ENCODE measurements around the gene SLC25A48. TPM values are rescaled to one million over a fixed set of nuclear protein-coding genes. Genes with fewer than 3 reads are reported as not detected.

The SLC25A48 gene
- total RNA-seq, 1 donor from 2014 or later, result not detected

DNA sequence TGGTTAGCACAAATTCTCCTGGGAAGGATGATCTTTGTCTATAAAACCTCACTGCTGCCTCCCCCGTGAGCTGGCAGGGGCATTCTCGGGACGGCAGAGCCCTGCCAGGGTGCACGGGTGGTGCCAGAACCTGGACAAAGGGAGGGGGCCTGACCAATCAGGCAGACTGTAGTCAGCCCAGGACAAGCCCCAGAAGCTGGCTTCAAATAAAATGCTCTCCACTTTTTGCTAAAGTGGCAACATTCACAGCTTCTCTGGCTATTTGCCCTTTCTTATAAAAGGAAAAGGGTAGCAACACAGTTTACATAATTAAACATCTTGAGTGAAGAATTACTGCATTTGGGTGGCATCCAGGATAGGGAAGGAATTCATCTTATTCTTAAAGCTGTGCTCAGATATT lies 46.8 kb downstream of the SLC25A48 start:
- no peak for DNase-seq (ENCODE audit: low read depth in 2 of 2)

DNA sequence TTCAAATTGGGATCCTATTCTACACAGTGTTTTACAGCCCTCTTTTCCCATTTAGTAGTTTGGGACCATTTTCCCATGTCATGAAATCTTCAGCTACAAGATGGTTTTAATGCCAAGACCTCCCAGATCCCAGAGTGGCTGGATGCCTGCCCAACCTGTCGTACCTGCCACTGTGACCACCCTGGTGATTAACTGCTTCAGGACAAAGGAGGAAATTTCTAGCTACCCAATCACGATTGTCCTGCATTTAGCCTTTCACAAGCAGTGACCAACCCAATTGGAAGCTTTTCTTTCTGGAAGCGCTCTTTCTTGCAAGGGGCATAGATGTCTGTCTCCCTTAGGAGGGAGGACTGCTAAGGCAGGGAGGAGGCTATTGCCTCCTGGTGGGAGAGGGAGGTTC lies 47.4 kb downstream of the SLC25A48 start:
- no peak for DNase-seq (ENCODE audit: low read depth in 2 of 2)

DNA sequence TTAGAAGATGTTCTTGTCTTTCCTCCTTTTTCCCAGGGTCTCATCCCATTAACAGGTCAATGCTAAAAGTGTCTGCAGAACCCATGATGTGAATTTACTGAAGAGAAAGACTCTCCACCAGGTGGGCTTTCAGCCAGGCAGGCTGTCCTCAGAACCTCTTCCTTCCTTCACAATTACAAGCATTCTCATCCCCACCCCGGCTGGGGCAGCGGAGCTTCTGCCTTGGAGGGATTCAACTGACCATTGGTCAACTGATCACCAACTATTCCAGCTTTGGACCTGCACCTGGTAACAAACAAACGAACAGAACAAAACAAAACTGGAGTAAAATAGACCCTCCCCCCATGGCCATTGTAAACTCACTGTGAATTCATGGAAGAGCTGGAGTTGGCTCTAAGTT lies 48.6 kb downstream of the SLC25A48 start:
- DNase-seq (ENCODE audit: low read depth in 2 of 2), result no peak

DNA sequence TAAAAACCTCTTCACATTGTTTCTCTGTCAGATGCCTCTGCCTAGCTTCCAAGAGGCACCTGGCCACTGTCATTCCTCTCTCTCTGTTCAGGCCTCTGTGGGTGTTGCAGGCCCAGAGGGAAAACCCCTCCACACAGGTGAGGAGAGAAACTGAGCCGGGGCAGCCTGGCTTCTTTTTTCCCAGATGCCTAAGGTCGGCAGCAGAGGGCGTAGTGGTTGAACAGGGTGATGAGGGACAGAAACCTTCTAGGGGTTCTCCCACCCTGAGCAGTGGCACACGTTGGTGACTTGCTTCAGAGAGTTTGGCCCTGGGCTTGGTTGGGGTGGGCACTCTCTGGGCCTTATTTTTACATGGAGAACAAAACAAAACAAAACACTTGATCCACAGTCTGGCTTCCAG lies 49.0 kb downstream of the SLC25A48 start:
- DNase-seq (ENCODE audit: low read depth in 2 of 2), result no peak

DNA sequence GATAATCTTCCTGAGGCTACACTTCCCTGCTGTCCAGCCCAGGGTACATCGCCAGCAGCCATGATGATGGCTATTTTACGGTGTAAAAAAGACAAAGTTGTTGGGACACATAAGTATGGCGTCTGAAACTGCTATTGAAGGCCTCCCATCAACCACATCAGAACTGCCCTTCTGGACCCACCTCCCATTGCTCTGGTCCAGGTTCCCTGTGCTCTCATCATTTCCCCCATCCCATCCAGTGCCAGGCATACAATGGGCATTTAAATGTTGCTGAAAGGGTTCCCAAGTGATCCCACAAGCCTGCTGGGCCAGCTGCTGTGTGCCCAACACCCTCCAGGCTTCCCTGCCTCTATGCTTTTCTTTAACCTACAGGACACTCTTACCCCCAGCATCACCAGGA lies 50.6 kb downstream of the SLC25A48 start:
- no peak for DNase-seq (ENCODE audit: low read depth in 2 of 2)

DNA sequence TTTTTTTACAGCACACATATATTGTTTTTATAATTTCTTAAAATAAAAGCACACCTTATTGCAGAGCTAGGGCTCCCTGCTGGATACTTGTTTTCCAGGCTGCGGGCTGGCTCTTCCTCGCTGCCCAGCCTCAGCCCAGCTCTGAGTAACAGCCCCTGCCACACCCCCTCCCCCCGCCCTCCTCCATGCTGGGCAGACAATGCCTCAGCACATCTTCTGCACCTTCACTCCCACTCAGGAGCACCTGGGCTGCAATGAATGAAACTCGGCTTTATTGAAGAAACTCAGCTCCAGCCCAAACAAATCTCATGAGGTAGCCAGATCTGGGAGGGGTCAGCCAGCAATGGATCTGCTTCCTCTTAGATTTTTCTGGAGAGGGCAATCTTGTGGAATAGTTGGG lies 51.7 kb downstream of the SLC25A48 start:
- DNase-seq (ENCODE audit: low read depth in 2 of 2), result no peak

DNA sequence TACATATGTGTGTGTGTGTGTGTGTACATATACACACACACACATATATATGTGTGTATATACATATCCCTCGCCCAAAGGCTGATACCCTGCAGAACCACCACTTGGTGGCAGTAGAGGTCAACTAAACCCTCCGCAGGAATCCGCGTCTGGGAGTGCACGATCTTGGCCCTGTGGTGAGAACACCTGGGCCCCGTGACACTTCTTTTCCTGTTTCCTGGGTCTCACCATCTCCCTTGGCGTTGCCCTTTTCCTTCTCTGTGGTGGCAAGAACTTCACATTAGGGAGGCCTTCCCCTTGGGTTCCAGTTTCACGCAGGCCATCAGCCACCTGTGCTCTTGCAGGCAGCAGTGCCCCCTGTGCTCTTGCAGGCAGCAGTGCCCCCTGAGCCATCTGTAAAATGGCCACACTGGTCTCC lies 53.0 kb downstream of the SLC25A48 start:
- DNase-seq (ENCODE audit: low read depth in 2 of 2), result peak; percentile 27 to 67

DNA sequence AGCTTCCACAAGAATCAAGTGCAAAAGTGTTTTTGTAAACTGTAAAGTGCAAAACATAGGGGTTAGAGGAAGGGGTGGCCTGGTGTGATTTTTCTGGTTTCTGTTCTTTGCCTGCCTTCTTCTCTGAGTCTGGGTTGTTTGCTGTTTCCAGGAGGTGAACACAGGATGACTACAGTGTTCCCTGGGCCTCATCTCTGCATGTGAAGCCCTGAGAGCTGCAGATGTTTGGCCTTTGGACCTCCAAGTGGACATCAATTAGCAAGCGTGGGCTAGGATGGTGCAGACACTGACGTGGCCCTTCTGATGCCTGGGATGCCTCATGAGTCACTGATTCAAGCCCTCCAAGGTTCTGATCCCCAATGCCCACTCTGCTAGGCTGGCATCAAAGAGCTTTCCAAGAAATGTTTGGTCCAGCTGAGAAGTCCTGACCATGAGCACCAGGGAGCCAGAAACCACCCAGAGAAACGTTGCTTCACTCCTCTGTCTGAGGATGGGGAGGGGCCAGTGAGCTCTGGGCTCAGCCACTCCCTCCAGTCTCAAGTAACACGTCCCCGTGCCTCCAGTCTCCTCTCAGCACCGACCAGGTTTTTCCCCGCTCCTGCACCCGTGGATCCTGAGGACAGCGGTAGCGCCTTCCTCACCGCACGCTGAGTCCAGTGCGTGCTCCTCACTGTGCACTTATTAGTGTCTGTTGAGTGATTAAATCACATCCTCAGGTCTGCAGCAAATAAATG lies 53.6 kb downstream of the SLC25A48 start:
- DNase-seq (ENCODE audit: low read depth in 2 of 2), result no peak

DNA sequence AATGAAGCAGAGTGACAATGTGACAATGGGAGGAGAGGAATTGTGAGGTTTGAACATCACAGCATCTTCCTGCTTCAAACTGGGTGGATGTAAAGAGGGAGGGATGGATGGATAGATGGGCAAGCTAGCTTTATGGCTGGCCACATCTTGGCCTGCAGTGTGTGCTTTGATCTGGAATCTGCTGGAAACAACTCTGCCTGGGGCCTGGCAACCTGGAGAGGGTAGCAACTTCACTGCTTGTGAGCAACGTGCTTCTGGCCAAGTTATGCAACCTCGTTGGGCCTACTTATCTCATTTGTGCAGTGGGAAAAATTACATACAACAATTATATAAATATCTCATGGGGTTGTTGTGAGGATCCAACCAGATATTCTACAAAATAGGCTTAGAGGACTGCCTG lies 55.8 kb downstream of the SLC25A48 start:
- DNase-seq (ENCODE audit: low read depth in 2 of 2), result no peak

DNA sequence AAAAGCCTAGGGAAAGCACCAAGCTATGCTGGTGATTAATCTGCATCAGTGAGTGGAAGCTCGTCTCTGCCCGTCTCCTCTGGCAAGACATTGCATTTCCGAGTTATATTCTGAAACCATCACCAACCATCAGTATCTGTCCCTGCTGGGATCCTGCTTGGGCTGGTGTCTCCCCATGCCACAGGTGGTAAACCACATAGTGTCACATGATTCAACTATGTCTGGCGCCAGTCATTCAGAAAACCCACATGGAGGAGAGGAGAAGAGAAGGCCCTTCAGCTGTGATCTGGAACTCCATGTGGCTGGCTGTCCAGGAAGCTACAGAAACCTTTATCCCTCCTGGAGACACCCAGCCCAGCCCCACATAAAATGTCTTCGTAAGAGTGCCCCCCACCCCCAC lies 56.4 kb downstream of the SLC25A48 start:
- no peak for DNase-seq (ENCODE audit: low read depth in 2 of 2)

DNA sequence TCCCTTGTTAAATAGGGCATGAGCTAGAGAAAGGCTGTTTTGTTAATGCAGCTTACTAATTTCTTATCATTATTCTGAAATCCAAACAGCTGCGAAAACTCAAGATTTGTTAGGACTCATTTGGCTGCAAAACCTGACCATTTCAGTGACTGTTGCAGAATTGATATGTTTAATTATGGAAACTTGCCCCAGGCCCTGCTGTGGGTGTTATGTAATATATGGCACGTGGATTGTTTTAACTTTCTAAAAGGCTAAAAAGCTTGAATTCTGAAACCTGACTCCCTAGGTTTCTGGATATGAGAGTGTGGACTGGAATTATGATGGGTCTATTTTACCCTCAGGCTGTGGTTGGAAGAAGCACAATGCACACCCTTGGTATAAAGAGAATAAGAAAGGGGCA lies 56.8 kb downstream of the SLC25A48 start:
- DNase-seq (ENCODE audit: low read depth in 2 of 2), result no peak

DNA sequence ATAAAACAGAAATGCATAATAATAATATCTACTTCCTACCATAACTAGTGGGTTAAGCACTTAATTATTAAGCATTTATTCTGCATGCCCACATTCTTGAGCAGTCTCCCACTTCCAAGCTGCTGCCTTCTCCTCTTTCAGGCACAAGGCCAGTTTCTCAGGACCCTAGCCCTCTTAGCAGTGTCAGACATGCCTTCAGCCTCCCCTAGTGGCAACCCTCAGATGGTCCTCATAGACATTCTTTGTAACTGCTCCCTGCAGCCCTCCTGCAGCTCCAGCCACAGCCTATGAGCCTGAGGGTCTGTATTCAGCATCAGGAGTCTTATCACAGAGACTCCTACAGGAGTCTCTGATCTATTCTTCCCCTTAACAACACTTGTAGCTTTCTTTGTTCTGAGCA lies 57.3 kb downstream of the SLC25A48 start:
- no peak for DNase-seq (ENCODE audit: low read depth in 2 of 2)

DNA sequence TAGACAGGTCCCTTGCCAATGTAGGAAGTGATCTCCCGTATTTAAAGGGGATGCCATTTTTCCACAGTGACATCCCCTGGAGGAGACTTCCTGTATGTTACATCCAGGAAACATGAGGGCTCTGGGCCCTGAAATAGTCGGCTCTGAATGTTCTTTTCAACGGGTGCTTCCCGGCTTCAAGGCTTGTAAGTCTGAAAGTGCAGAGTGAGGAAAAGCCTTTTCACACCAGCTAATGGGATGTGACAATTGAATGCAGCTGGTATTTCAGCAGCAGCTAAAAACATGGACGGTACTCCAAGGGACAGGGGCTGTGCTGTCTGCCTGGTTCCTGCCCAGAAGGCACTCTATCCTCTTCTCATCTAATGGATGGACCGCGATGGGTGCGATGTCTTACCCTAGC lies 59.8 kb downstream of the SLC25A48 start:
- DNase-seq (ENCODE audit: low read depth in 2 of 2), result no peak

DNA sequence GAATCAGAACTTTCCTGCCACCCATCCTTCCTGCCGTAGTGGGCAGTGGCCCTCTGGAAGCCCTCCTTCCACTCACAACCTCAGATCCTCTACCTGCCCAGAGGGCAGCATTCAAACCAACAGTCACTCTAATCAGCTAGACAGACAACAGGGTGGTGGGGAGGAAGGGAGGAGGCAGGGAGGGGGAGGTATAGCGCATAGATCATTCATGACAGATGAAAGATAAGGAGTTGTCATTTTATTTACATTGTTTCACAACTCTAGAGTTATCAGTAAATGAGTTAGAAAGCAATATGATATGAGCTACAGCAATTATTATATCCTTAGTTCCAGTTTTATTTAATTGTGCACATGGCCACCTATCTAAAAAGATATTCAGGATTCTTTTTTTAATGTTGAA lies 60.3 kb downstream of the SLC25A48 start:
- no peak for DNase-seq (ENCODE audit: low read depth in 2 of 2)

DNA sequence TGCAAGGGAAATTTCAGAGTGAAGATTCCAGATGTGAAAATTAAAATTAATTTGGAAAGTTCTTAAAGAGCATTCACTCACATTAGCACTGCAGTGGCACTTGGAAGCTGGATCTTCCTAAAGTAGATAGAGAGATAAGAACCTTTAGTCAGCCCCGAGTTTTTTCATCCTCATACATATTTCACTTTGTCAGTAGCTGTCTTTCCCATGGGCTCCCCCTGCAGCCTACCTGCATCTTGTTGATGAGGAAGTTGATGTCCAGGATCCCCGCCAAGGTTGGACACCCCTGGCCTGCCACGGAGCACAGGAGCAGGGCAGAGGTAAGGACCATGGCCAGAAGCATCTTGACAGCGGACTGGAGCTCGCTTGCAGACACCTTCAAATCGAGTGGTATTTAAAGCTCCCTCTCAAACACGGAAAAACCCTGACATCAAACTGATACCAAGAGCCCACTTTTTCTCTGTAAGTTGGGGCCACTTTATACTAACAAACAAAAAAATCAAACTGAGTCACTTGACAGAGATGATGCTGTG lies 61.1 kb downstream of the SLC25A48 start, which contains the start of gene IL9:
TSS of gene IL9 (minus strand) at position 368 of the 533 bp plus-strand sequence. CDS start at position 343, 25 bp downstream.
- DNase-seq (ENCODE audit: low read depth in 2 of 2), result no peak

DNA sequence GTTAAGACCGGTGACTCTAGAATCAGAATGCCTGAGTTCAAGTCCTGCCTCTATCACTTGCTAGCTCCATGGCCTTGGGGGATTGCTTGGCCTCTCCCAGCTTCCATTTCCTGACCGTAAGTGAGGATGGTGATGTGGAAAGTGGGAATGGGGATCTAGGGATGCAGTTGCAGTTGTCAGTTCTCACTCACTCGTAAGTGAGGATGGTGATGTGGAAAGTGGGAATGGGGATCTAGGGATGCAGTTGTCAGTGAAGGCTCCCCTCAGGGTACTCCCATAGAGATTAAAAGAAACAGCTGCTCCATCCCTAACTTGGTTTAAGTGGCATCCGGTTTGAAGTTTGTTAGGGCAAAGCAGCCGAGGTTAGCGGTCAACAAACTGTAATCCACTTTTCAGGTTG lies 64.2 kb downstream of the SLC25A48 start:
- no peak for DNase-seq (ENCODE audit: low read depth in 2 of 2)

DNA sequence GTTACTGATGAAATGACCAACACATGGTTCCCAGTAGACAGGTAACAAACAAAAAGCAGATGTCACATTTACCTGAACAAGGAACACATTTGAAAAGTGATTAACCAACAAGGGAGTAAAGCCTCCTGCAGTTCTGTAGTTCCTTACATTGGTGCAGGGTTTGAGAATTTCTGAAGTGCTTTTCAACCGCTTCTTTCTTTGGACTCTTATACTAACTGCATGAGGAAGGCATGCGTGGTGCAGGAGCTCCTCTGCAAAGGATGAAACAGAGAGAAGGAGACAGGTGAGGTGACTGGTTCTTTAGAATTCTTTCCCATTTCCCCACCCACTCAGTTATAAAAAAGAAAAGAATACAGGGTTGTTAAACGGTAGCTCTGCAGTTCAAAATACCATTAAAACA lies 65.8 kb downstream of the SLC25A48 start:
- no peak for DNase-seq (ENCODE audit: low read depth in 2 of 2)

DNA sequence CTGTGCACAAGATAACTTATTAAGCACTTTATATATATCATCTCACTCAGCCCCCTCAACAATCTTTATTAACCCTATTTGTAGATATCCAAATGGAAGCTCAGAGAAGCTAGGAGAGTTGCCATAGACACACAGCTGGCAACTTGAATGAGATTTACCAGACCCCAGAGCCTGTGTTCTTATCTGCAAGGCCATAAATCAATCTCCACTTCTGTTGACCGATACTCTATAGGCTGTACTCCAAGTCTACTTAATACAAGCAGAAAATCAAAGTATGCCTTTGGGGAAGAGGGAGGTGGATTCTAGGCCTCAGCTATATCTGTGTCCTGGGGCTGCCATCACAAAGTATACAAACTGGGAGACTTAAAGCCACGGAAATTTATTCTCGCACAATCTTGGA lies 67.2 kb downstream of the SLC25A48 start:
- DNase-seq (ENCODE audit: low read depth in 2 of 2), result no peak

DNA sequence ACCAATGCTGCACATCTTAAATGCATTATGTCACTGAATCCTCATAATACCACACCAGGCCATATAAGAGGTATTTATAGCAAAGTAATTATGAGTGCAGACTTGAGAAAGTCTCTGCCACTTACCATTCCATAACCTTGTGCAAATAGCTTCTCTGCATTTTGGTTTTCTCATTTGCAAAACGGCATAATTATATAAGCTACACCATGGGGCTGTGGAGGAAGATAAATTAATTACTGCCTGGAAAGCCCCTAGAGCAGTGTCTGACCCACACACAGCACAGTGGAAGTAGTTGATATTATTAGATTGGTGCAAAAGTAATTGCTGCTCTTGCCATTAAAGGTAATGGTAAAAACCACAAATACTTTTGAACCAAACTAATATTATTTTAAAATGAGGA lies 70.7 kb downstream of the SLC25A48 start:
- DNase-seq (ENCODE audit: low read depth in 2 of 2), result no peak

DNA sequence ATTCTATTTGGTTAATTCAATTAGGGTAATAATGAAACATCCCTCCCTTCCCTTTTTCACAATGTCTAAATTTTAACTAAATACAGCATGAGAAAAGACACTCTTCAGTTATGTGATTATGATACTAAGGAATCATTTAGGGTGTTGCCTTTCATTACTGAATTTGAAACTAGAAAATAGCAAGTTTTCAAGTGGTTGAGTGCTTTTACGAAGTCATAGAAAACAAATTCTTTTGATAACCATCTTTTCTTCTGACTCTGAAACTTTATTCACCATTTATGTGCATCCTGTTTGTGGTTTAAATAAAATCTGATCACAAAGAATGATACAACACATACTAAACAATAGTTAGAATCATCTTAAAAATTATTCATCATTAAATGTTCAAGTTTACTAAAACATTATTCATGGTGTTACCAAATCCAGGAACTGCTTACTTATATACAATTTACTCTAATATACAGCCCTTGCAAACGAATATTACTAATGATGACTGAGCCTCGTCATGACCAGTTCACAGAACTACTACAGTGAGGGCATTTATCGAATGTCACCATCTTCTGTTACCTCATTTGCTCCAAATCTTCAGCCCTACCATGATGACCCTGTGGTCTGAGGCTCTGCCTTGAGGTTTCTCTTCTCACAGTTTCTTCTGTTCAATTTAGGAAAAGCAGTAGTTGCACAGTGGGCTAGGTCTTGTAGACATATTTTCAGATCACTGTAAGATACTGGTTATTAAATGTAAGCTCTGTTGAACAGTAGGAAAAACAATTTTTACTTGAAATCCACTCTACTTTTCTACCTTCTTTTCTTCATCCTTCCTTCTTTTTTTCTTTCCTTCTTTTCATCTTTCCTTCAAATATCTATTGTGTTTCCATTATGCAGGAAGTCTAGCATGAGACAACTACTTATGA lies 79.5 kb downstream of the SLC25A48 start:
- no peak for DNase-seq (ENCODE audit: low read depth in 2 of 2)

DNA sequence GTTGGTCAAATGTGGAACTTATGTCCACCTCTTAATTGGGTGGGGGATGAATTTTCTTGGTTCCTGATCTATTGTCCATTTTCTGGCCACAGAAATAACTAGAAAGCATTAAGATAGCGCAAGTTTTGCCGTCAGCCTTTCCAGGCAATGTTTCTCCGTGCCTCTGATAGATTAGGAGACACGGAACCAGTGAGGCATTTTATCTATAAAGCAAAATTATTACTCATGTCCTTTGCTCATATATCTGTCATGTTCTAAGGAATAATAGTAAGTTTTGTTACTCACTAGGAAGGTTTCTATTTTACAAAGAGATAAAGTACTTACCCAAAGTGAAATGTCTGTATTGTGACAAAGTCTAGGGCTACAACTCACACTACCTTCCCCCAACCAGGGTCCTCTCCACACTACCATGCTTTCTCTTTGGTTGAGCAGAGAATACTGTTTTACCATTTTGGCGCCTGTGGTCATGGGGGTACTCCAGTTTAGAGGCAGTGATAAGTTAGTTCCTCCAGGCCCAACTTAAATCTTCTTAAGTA lies 81.1 kb downstream of the SLC25A48 start:
- no peak for DNase-seq (ENCODE audit: low read depth in 2 of 2)

DNA sequence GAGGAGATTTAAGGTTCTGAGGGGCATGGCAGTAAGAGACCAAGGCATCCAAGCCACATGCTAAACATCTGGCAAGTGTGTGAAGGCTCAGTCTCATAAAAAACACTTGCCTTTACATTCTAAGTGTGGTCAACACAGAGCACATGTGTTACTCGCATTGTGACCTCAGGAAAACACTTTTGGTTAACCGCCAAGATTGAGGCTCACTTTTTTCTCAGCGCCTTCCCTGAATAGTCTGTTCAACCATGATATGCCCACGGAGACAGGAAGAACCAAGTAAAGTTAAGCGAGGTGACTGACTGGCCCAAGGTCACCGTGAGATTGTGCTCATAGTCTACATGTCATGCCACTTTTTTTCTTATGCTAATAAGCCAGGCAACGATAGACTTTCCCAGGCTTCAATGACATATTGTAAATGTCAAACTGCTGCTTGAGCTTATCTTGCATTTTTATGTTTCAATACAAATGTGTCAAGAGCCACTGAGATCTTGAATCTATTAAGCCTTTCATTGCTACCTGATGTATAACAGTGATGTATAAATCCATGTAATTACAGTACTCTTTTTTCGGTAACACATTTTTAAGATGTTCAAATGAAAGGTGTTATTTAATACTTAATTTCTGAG lies 82.3 kb downstream of the SLC25A48 start:
- no peak for DNase-seq (ENCODE audit: low read depth in 2 of 2)
